ENCODE results near the gene SMIM10. TPM values are rescaled to one million over a fixed set of nuclear protein-coding genes. Genes with fewer than 3 reads are reported as not detected.
"Not testable (repeated sequence)": the region's sequence is repeated elsewhere in the genome, so short reads cannot be mapped to it uniquely, and the experiment has no call there.

The SMIM10 gene
- 5.0 and 6.6 TPM in 2 replicates for total RNA-seq (ENCODE audit: low replicate concordance)

- TF ChIP-seq CTCF (IDR thresholded peaks at IDR 0.05; ENCODE audit: insufficient read depth, low read length) = no peak
- peak; percentile 67 for DNase-seq (ENCODE audit: low read depth)
These were observed at the start of gene SMIM10 for GRCh38 chrX:134990801-134991481. SMIM10 (plus strand) TSS chrX:134990991; CDS start chrX:134991096, 105 bp downstream.

GRCh38 chrX:134946364-134946763 is 44.4 kb upstream of the SMIM10 start:
- not testable (repeated sequence) for DNase-seq (ENCODE audit: low read depth); H3K4me3 ChIP-seq (ENCODE audit: low read depth, low read length)

More at GRCh38 chrX:134990801-134991481, at the start of gene SMIM10:
- peak within 1 kb of the TSS; percentile 61 for H3K4me3 ChIP-seq (ENCODE audit: low read depth, low read length)

GRCh38 chrX:134948333-134949241 is 42.2 kb upstream of the SMIM10 start:
- DNase-seq (ENCODE audit: low read depth) = peak; percentile 91
- H3K4me3 ChIP-seq (ENCODE audit: low read depth, low read length) = no peak overlapping the region
- no peak for TF ChIP-seq CTCF (IDR thresholded peaks at IDR 0.05; ENCODE audit: insufficient read depth, low read length)

- no peak overlapping the region for H3K4me3 ChIP-seq (ENCODE audit: low read depth, low read length)
- DNase-seq (ENCODE audit: low read depth) = peak; percentile 59
- no peak for TF ChIP-seq CTCF (IDR thresholded peaks at IDR 0.05; ENCODE audit: insufficient read depth, low read length)
These were observed 41.5 kb upstream of the SMIM10 start for GRCh38 chrX:134949271-134949670.

GRCh38 chrX:134957836-134958235 is 33.0 kb upstream of the SMIM10 start:
- DNase-seq (ENCODE audit: low read depth) = no peak
- no peak for TF ChIP-seq CTCF (IDR thresholded peaks at IDR 0.05; ENCODE audit: insufficient read depth, low read length)
- no peak overlapping the region for H3K4me3 ChIP-seq (ENCODE audit: low read depth, low read length)

- not testable (repeated sequence) for DNase-seq (ENCODE audit: low read depth); H3K4me3 ChIP-seq (ENCODE audit: low read depth, low read length)
These were observed 30.4 kb upstream of the SMIM10 start for GRCh38 chrX:134960366-134960765.

- peak; percentile 24 for DNase-seq (ENCODE audit: low read depth)
- no peak for TF ChIP-seq CTCF (IDR thresholded peaks at IDR 0.05; ENCODE audit: insufficient read depth, low read length)
- H3K4me3 ChIP-seq (ENCODE audit: low read depth, low read length) = no peak overlapping the region
These were observed 27.8 kb upstream of the SMIM10 start for GRCh38 chrX:134963041-134963440.
